Panc1 (cell line): ENCODE results near the gene ATP11B. TPM values are rescaled to one million over a fixed set of nuclear protein-coding genes. Genes with fewer than 3 reads are reported as not detected.
A peak's percentile ranks its signal among the peaks of the same experiment; 100 is the strongest.

Experiments
- ATAC-seq: fragments of 200-7000 bp; cut with Tn5 transposase; 2 replicates; pipeline ENCODE4 v1.9.1; 2020; ENCODE audit warnings: mild to moderate bottlenecking, moderate library complexity
- BruUV-seq: library from RNA; stranded (reverse); fragments of 400-500 nt; replicated peaks from 2 replicates; lab custom pipeline; 2021; lab: Mats Ljungman, UMichigan
- CTCF ChIA-PET: fragments of 300-600 bp; sonication (Branson Sonifier 250); formaldehyde crosslinking; loops from one replicate; lab custom pipeline; 2022; ENCODE audit warnings: antibody characterized with exemption; lab: Charles Lee
- POLR2A ChIA-PET: fragments of 300-600 bp; sonication (Branson Sonifier 250); formaldehyde crosslinking; loops from one replicate; lab custom pipeline; 2022; ENCODE audit warnings: antibody characterized with exemption; lab: Charles Lee
- DNase-seq: peaks from one replicate; pipeline ENCODE4 v3.0.0-alpha.2; 2010; ENCODE audit warnings: low read depth, low spot score
- H3K27ac ChIP-seq: 2 replicates; pipeline ENCODE4 v1.5.1; 2011; ENCODE audit warnings: mild to moderate bottlenecking, low read length, inconsistent platforms
- H3K27me3 ChIP-seq: fragments of 200-500 bp; sonication (Bioruptor generic); 2 replicates; pipeline ENCODE4 v1.6.0; 2014; ENCODE audit warnings: low read length, inconsistent platforms; ENCODE audit not compliant: control insufficient read depth, insufficient read depth
- H3K36me3 ChIP-seq: fragments of 200-500 bp; sonication (Bioruptor generic); 2 replicates; pipeline ENCODE4 v1.5.1; 2014; ENCODE audit warnings: inconsistent platforms, mild to moderate bottlenecking, low read length, moderate library complexity; ENCODE audit not compliant: control insufficient read depth, insufficient read depth
- H3K4me1 ChIP-seq: 2 replicates; pipeline ENCODE4 v1.5.1; 2011; ENCODE audit warnings: inconsistent platforms, mild to moderate bottlenecking, low read length, moderate library complexity; ENCODE audit not compliant: control insufficient read depth, insufficient read depth
- H3K4me3 ChIP-seq, 2 experiments: 2 replicates each; pipeline ENCODE4 v1.5.1; 2011 to 2012; ENCODE audit warnings: low read depth in 2 of 2, low read length in 2 of 2, mild to moderate bottlenecking in 2 of 2, inconsistent platforms in 1 of 2, moderate library complexity in 1 of 2
- H3K9me3 ChIP-seq: fragments of 200-500 bp; sonication (Bioruptor generic); 2 replicates; pipeline ENCODE4 v1.5.1; 2014; ENCODE audit warnings: low read depth, mild to moderate bottlenecking, inconsistent platforms, low read length, moderate library complexity; ENCODE audit not compliant: control insufficient read depth, insufficient read depth
- POLR2AphosphoS5 ChIP-seq: IDR thresholded peaks from 2 replicates; pipeline ENCODE4 v1.6.1; 2012; ENCODE audit warnings: mild to moderate bottlenecking, low read depth, low read length, moderate library complexity
- SIN3A ChIP-seq: IDR thresholded peaks from 2 replicates; pipeline ENCODE4 v1.6.1; 2012; ENCODE audit warnings: low read depth, mild to moderate bottlenecking, low read length, moderate library complexity, borderline replicate concordance; ENCODE audit not compliant: insufficient read depth
- TCF7L2 ChIP-seq: IDR thresholded peaks from 2 replicates; pipeline ENCODE4 v1.6.1; 2011; ENCODE audit warnings: mild to moderate bottlenecking, low read depth, low read length, inconsistent platforms
- in situ Hi-C: cut with HindIII; loops from 2 replicates; pipeline ENCODE4 v1.10.0; 2016; ENCODE audit warnings: low sequenced_read_pairs, low pct_unique_long_range_greater_than_20kb
- intact Hi-C: fragments of 100-400 bp; cut with micrococcal nuclease; formaldehyde crosslinking; loops from one replicate; pipeline ENCODE4 v1.10.0; 2022; ENCODE audit not compliant: unreplicated experiment
- total RNA-seq: library from RNA; stranded (reverse); gene quantifications from one replicate; pipeline ENCODE4 v1.2.1, GENCODE V29; 2021; ENCODE audit not compliant: unreplicated experiment
- TF ChIP-seq, protein P1 (sequence below): fragments of 450-650 bp; IDR thresholded peaks from 2 replicates; pipeline ENCODE4 v1.5.1; 2017; ENCODE audit warnings: mild to moderate bottlenecking
- TF ChIP-seq, protein P2 (sequence below), 2 experiments: IDR thresholded peaks; 2 replicates each; pipeline ENCODE4 v1.6.1; 2011 to 2012; ENCODE audit warnings: low read depth in 2 of 2, control low read depth in 1 of 2, low read length in 1 of 2, mild to moderate bottlenecking in 1 of 2, moderate library complexity in 1 of 2; ENCODE audit not compliant: insufficient read depth in 1 of 2

Gene ATP11B
- total RNA-seq, 1 experiment from 2014 or later, result 108 TPM

DNA sequence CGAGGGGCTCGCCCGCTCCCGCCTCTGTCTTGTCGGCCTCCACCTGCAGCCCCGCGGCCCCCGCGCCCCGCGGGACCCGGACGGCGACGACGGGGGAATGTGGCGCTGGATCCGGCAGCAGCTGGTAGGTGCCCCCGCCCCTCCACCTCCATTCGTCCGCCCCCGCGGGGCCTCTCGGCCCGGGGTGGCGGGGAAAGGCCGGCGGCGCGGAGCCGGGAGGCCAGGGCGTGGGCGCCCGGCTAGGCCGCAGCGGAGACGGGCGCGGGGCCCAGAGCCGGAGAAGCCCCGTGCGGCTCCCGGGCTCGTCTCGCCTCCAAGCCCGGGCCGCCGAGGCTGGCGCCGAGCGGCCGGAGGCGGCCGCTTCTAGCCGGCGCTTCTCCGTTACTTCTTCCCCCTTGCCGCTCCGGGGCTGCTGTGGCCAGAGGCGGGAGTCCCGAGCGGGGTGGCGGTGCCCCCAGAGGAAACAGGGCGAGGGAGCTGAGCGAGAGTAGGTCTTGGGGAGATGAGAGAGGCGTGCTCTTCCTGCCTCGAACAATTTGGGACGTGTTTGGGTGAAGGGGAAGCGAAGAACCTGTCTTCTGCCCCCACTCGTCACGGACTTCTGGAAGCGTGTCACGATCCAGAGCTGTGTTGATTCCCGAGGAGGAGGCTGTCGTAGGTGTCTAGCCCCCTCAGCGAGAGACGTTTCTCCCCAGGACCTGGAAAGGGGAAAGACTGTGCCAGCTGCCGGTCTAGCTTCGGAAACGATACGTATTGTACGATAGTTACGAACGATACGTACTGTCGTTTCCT lies 555 bp downstream of the ATP11B start:
- H3K27ac ChIP-seq, result peak overlapping the region; percentile 97
- ChIA-PET POLR2A (no interaction called here), CTCF (interaction anchor here (0.5 to 1.0 kb wide), 2 partner anchors 42 to 120 kb away, joined by 3 to 5 read pairs; no protein-coding TSS in a partner anchor)
- H3K4me3 ChIP-seq, result peak overlapping the region; percentile 79 to 90
- peaks cover 3% of the 10 kb centered on the region; the same call in 1 of the 2 replicates for H3K27me3 ChIP-seq
- ATAC-seq (peak; percentile 77), DNase-seq (peak; percentile 35)
- H3K4me1 ChIP-seq, result peaks cover 9% of the 10 kb centered on the region
- peak; percentile 54; the same call in 1 of the 2 replicates for TF ChIP-seq SIN3A
- TF ChIP-seq, protein P1, sequence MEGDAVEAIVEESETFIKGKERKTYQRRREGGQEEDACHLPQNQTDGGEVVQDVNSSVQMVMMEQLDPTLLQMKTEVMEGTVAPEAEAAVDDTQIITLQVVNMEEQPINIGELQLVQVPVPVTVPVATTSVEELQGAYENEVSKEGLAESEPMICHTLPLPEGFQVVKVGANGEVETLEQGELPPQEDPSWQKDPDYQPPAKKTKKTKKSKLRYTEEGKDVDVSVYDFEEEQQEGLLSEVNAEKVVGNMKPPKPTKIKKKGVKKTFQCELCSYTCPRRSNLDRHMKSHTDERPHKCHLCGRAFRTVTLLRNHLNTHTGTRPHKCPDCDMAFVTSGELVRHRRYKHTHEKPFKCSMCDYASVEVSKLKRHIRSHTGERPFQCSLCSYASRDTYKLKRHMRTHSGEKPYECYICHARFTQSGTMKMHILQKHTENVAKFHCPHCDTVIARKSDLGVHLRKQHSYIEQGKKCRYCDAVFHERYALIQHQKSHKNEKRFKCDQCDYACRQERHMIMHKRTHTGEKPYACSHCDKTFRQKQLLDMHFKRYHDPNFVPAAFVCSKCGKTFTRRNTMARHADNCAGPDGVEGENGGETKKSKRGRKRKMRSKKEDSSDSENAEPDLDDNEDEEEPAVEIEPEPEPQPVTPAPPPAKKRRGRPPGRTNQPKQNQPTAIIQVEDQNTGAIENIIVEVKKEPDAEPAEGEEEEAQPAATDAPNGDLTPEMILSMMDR, result no peak
- TF ChIP-seq POLR2AphosphoS5, result 0 out of 2 replicates have a peak, but pooled peaks have one; percentile 31
- TF ChIP-seq, protein P2, sequence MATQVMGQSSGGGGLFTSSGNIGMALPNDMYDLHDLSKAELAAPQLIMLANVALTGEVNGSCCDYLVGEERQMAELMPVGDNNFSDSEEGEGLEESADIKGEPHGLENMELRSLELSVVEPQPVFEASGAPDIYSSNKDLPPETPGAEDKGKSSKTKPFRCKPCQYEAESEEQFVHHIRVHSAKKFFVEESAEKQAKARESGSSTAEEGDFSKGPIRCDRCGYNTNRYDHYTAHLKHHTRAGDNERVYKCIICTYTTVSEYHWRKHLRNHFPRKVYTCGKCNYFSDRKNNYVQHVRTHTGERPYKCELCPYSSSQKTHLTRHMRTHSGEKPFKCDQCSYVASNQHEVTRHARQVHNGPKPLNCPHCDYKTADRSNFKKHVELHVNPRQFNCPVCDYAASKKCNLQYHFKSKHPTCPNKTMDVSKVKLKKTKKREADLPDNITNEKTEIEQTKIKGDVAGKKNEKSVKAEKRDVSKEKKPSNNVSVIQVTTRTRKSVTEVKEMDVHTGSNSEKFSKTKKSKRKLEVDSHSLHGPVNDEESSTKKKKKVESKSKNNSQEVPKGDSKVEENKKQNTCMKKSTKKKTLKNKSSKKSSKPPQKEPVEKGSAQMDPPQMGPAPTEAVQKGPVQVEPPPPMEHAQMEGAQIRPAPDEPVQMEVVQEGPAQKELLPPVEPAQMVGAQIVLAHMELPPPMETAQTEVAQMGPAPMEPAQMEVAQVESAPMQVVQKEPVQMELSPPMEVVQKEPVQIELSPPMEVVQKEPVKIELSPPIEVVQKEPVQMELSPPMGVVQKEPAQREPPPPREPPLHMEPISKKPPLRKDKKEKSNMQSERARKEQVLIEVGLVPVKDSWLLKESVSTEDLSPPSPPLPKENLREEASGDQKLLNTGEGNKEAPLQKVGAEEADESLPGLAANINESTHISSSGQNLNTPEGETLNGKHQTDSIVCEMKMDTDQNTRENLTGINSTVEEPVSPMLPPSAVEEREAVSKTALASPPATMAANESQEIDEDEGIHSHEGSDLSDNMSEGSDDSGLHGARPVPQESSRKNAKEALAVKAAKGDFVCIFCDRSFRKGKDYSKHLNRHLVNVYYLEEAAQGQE (IDR thresholded peaks at IDR 0.05; ENCODE audit: insufficient read depth in 1 of 2, low read depth in 2 of 2, low read length in 1 of 2), result no peak
- TF ChIP-seq TCF7L2, result no peak
- no peaks in the 10 kb centered on the region for H3K9me3 ChIP-seq
- intact Hi-C loops, result no loop called here
- H3K36me3 ChIP-seq, result no peaks in the 10 kb centered on the region; the same call in 1 of the 2 replicates
- no TSS peak for BruUV-seq
- in situ Hi-C loops, result no loop called here

DNA sequence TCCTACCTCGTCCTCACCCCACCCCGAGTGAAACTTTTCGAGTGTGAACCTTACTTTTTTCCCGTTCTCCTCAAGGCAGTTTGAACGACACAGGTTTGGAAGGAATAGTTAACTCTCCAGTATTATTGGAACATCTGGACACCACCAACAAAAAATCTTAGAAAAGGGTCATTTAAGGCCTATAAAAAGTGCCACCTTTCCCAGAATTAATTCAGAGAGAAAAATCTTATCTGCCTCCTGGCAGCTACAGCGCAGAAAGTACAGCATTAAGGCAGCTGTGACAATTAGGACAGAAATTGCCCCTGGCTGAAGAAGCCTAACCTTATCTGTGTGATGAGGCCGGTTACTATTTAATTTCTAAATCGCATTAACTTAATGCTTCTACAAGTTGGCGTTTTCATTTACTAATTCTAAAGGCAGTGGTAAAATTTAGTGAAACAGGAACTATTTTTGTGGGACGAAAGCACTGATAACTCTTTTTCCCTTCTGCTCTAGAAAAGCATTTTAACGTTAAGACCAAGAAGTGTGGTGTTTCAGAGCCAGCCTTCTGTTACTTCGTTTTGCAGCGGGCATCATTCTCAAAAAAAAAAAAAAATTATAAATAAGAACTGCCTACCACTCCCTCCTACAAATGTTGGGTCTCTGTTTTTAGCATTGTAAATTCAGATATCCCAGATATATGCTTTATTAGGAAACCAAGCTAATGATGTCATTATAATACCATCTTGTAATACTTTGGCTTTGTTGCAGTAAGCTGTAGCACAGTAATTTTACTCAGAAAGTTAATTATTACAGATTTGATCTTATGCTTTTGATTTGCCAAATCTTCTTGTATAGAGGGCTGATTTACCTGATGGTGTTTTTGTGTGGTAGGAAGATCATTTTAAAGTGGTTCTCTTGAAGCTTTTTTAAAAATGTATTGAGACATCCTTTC lies 1.4 kb downstream of the ATP11B start:
- Histone ChIP-seq H3K27ac (peak overlapping the region; percentile 97), H3K4me3 (peak overlapping the region; percentile 79 to 90), H3K36me3 (no peaks in the 10 kb centered on the region; the same call in 1 of the 2 replicates), H3K27me3 (no peaks in the 10 kb centered on the region), H3K4me1 (peaks cover 9% of the 10 kb centered on the region), H3K9me3 (no peaks in the 10 kb centered on the region)
- BruUV-seq, result no TSS peak
- TF ChIP-seq TCF7L2 (no peak), SIN3A (no peak), POLR2AphosphoS5 (no peak)
- TF ChIP-seq, protein P2 (IDR thresholded peaks at IDR 0.05; ENCODE audit: insufficient read depth in 1 of 2, low read depth in 2 of 2, low read length in 1 of 2), result no peak
- TF ChIP-seq, protein P1, result no peak
- in situ Hi-C loops, result no loop called here
- DNase-seq, result no peak
- intact Hi-C loops, result no loop called here
- POLR2A ChIA-PET, result no interaction called here
- no peak for ATAC-seq
- CTCF ChIA-PET, result interaction anchor here (0.5 kb wide), 1 partner anchor 121 kb away, joined by 3 read pairs; no protein-coding TSS in a partner anchor
